Measurements from ENCODE around the gene PON3. TPM values are rescaled to one million over a fixed set of nuclear protein-coding genes. Genes with fewer than 3 reads are reported as not detected.

PON3 gene
- total and polyA plus RNA-seq, 2 experiments from 2014 or later = 0.45 TPM; not detected in 1

- Histone ChIP-seq H3K79me2 (peaks cover 94% of the 10 kb centered on the region), H3K27ac (no peak overlapping the region), H3K4me1 (ENCODE audit: insufficient read depth) (peaks cover 32% of the 10 kb centered on the region), H3K9me2 (replicated peaks; ENCODE audit: insufficient read depth) (no peaks in the 10 kb centered on the region), H3K36me3 (replicated peaks; ENCODE audit: insufficient read depth, low read depth) (no peaks in the 10 kb centered on the region), H4K20me1 (ENCODE audit: insufficient read depth, poor library complexity, severe bottlenecking) (no peaks in the 10 kb centered on the region), H2AFZ (no peak overlapping the region), H3K9me3 (ENCODE audit: low read depth) (no peaks in the 10 kb centered on the region), H3K4me2 (no peak overlapping the region), H3K27me3 (no peaks in the 10 kb centered on the region), H3K4me3 (no peak overlapping the region)
- 52% methylated on average over 1 of the region's 1 CpG for WGBS (ENCODE audit: low lambda C conversion rate, missing lambda C conversion rate)
- no peak for DNase-seq (ENCODE audit: low spot score)
- TF ChIP-seq EZH2phosphoT487 (IDR thresholded peaks at IDR 0.05; ENCODE audit: low read depth, severe bottlenecking, unreplicated experiment) = no peak
- no peak for TF ChIP-seq CTCF (IDR thresholded peaks at IDR 0.05; ENCODE audit: poor library complexity)
- no peak for TF ChIP-seq EZH2 (IDR thresholded peaks at IDR 0.05; ENCODE audit: borderline replicate concordance)
Measured at GRCh38 chr7:95424716-95425115, 28.5 kb upstream of the PON3 start.

GRCh38 chr7:95421847-95422444 is 25.8 kb upstream of the PON3 start:
- Histone ChIP-seq H3K27ac (peak overlapping the region; percentile 64), H3K4me1 (ENCODE audit: insufficient read depth) (peaks cover 27% of the 10 kb centered on the region), H3K36me3 (replicated peaks; ENCODE audit: insufficient read depth, low read depth) (no peaks in the 10 kb centered on the region), H3K4me2 (no peak overlapping the region), H4K20me1 (ENCODE audit: insufficient read depth, poor library complexity, severe bottlenecking) (no peaks in the 10 kb centered on the region), H3K4me3 (no peak overlapping the region), H3K9me3 (ENCODE audit: low read depth) (no peaks in the 10 kb centered on the region), H3K79me2 (peaks cover 86% of the 10 kb centered on the region), H3K27me3 (no peaks in the 10 kb centered on the region), H2AFZ (no peak overlapping the region), H3K9me2 (replicated peaks; ENCODE audit: insufficient read depth) (no peaks in the 10 kb centered on the region)
- TF ChIP-seq EZH2 (IDR thresholded peaks at IDR 0.05; ENCODE audit: borderline replicate concordance) (no peak), EZH2phosphoT487 (IDR thresholded peaks at IDR 0.05; ENCODE audit: low read depth, severe bottlenecking, unreplicated experiment) (no peak), CTCF (IDR thresholded peaks at IDR 0.05; ENCODE audit: poor library complexity) (no peak)
- DNase-seq (ENCODE audit: low spot score) = no peak

- H3K4me3 ChIP-seq = no peak overlapping the region
- TF ChIP-seq EZH2 (IDR thresholded peaks at IDR 0.05; ENCODE audit: borderline replicate concordance) (no peak), CTCF (IDR thresholded peaks at IDR 0.05; ENCODE audit: poor library complexity) (no peak), EZH2phosphoT487 (IDR thresholded peaks at IDR 0.05; ENCODE audit: low read depth, severe bottlenecking, unreplicated experiment) (no peak)
- WGBS (ENCODE audit: low lambda C conversion rate, missing lambda C conversion rate) = 83% methylated on average over 2 of the region's 2 CpGs
- no peak overlapping the region for H2AFZ ChIP-seq
- H3K79me2 ChIP-seq = peaks cover 79% of the 10 kb centered on the region
- H3K4me1 ChIP-seq (ENCODE audit: insufficient read depth) = peaks cover 22% of the 10 kb centered on the region
- H3K4me2 ChIP-seq = no peak overlapping the region
- H3K27ac ChIP-seq = peak overlapping the region; percentile 64
- H4K20me1 ChIP-seq (ENCODE audit: insufficient read depth, poor library complexity, severe bottlenecking) = no peaks in the 10 kb centered on the region
- peak; percentile 9 for DNase-seq (ENCODE audit: low spot score)
- no peaks in the 10 kb centered on the region for H3K9me2 ChIP-seq (replicated peaks; ENCODE audit: insufficient read depth)
- no peaks in the 10 kb centered on the region for H3K27me3 ChIP-seq
- no peaks in the 10 kb centered on the region for H3K9me3 ChIP-seq (ENCODE audit: low read depth)
- no peaks in the 10 kb centered on the region for H3K36me3 ChIP-seq (replicated peaks; ENCODE audit: insufficient read depth, low read depth)
Measured at GRCh38 chr7:95421000-95421846, 25.0 kb upstream of the PON3 start.
